Subcutaneous adipose tissue (tissue), 4 donors: ENCODE results near the gene RTTN. TPM values are rescaled to one million over a fixed set of nuclear protein-coding genes. Genes with fewer than 3 reads are reported as not detected.

Experiments used
- CTCF ChIP-seq: fragments of 450-650 bp; IDR thresholded peaks from one replicate; pipeline ENCODE4 v1.5.1; 2016; ENCODE audit warnings: low read depth, mild to moderate bottlenecking, control low read depth, antibody characterized with exemption, moderate library complexity
- total RNA-seq, 4 donors: library from RNA; depleted of rRNA; stranded (reverse); fragments of >200 nt; gene quantifications; one replicate each; pipeline ENCODE4 v1.1.0, GENCODE V29; 2016

The RTTN gene
- total RNA-seq, 4 donors from 2014 or later, result 13.1 to 24.1 (median 19.9) TPM

GRCh38 chr18:70029163-70029562 is 176.3 kb downstream of the RTTN start:
- no peak for TF ChIP-seq CTCF

- TF ChIP-seq CTCF, result no peak
Observed at GRCh38 chr18:70028734-70029133, 176.8 kb downstream of the RTTN start.

- no peak for TF ChIP-seq CTCF
Observed at GRCh38 chr18:70028084-70028483, 177.4 kb downstream of the RTTN start.

- TF ChIP-seq CTCF, result no peak
Observed at GRCh38 chr18:70025580-70025979, 179.9 kb downstream of the RTTN start.

- no peak for TF ChIP-seq CTCF
Observed at GRCh38 chr18:70024829-70025228, 180.7 kb downstream of the RTTN start.

- no peak for TF ChIP-seq CTCF
Observed at GRCh38 chr18:70024093-70024492, 181.4 kb downstream of the RTTN start.

GRCh38 chr18:70022636-70023035 is 182.9 kb downstream of the RTTN start:
- TF ChIP-seq CTCF, result no peak
